ENCODE measurements around the gene XXYLT1. TPM values are rescaled to one million over a fixed set of nuclear protein-coding genes. Genes with fewer than 3 reads are reported as not detected.

Gene XXYLT1
- total and polyA plus RNA-seq, 12 donors = 6.2 to 14.6 (median 9.3) TPM

GRCh38 chr3:195213639-195214315, 57.2 kb downstream of the XXYLT1 start:
- 84 to 95% (median 90%) methylated on average over 8 to 9 of the region's 9 CpGs for WGBS, 4 donors
- Histone ChIP-seq H3K9me3 (replicated peaks in 1 of 3) (no peaks in the 10 kb centered on the region), H3K36me3 (replicated peaks in 1 of 2) (no peaks in the 10 kb centered on the region), H3K27me3 (no peaks in the 10 kb centered on the region), H3K4me1 (replicated peaks in 1 of 2) (peaks cover 27 to 28% of the 10 kb centered on the region in 2 donors), H3K4me3 (no peak overlapping the region), H3K27ac (no peak overlapping the region)
- peak in 1 of 7 donors; percentile 17 for DNase-seq
- intact Hi-C loops (cut with DNase I) = no loop called here
- no peak for TF ChIP-seq CTCF (IDR thresholded peaks at IDR 0.05)
- no peak for TF ChIP-seq POLR2A (IDR thresholded peaks at IDR 0.05)

- no peak overlapping the region for H3K27ac ChIP-seq
- TF ChIP-seq POLR2A (IDR thresholded peaks at IDR 0.05) (no peak), CTCF (IDR thresholded peaks at IDR 0.05) (no peak)
- no peak overlapping the region for H3K4me3 ChIP-seq
- peak in 1 of 7 donors; percentile 50 for DNase-seq
- H3K36me3 ChIP-seq (replicated peaks in 1 of 2) = no peaks in the 10 kb centered on the region
- 93 to 98% (median 95%) methylated on average over 12 to 14 of the region's 14 CpGs for WGBS, 4 donors
- intact Hi-C loops (cut with DNase I) = no loop called here
- H3K27me3 ChIP-seq = no peaks in the 10 kb centered on the region
- peaks cover 28% of the 10 kb centered on the region in 2 donors for H3K4me1 ChIP-seq (replicated peaks in 1 of 2)
- no peaks in the 10 kb centered on the region for H3K9me3 ChIP-seq (replicated peaks in 1 of 3)
These were observed 58.1 kb downstream of the XXYLT1 start for GRCh38 chr3:195212749-195213375.

GRCh38 chr3:195212033-195212748, 58.8 kb downstream of the XXYLT1 start:
- intact Hi-C loops (cut with DNase I) = no loop called here
- Histone ChIP-seq H3K36me3 (replicated peaks in 1 of 2) (no peaks in the 10 kb centered on the region), H3K27me3 (no peaks in the 10 kb centered on the region), H3K4me1 (replicated peaks in 1 of 2) (peaks cover 28% of the 10 kb centered on the region in 2 donors), H3K9me3 (replicated peaks in 1 of 3) (no peaks in the 10 kb centered on the region), H3K4me3 (no peak overlapping the region), H3K27ac (peak overlapping the region in 1 of 5 donors; percentile 91)
- TF ChIP-seq POLR2A (IDR thresholded peaks at IDR 0.05) = no peak
- TF ChIP-seq CTCF (IDR thresholded peaks at IDR 0.05) = no peak
- DNase-seq = peak in 1 of 7 donors; percentile 10
- 89 to 97% (median 93%) methylated on average over 13 to 22 of the region's 22 CpGs for WGBS, 4 donors

- TF ChIP-seq CTCF (IDR thresholded peaks at IDR 0.05) = no peak
- TF ChIP-seq POLR2A (IDR thresholded peaks at IDR 0.05) = no peak
- peak overlapping the region in 4 of 5 donors; percentile 53 to 91 (median 87) for H3K27ac ChIP-seq
- H3K9me3 ChIP-seq (replicated peaks in 1 of 3) = no peaks in the 10 kb centered on the region
- 21 to 47% (median 24%) methylated on average over 11 to 13 of the region's 13 CpGs for WGBS, 4 donors
- peaks cover 32% of the 10 kb centered on the region in 2 donors for H3K4me1 ChIP-seq (replicated peaks in 1 of 2)
- H3K4me3 ChIP-seq = no peak overlapping the region
- H3K36me3 ChIP-seq (replicated peaks in 1 of 2) = no peaks in the 10 kb centered on the region
- DNase-seq = peak; percentile 42 to 82 (median 64)
- H3K27me3 ChIP-seq = no peaks in the 10 kb centered on the region
- intact Hi-C loops (cut with DNase I) = no loop called here
These were observed 60.5 kb downstream of the XXYLT1 start for GRCh38 chr3:195210266-195210973.

Data from adrenal gland (tissue), 12 donors.